ENCODE measurements around the gene HTR2A.
A peak's percentile ranks its signal among the peaks of the same experiment; 100 is the strongest.

HTR2A gene

GRCh38 chr13:46896341-46897137 lies at the start of gene HTR2A:
TSS of gene HTR2A (minus strand) at chr13:46897053. CDS start at chr13:46895906, 1,147 bp downstream.
- H3K4me1 Mint-ChIP-seq (ENCODE audit: low read depth) = peaks cover 19% of the 10 kb centered on the region
- DNase-seq = no peak
- no peaks in the 10 kb centered on the region for H3K9me3 Mint-ChIP-seq
- H3K27ac Mint-ChIP-seq = no peak within 1 kb of the TSS
- no peaks in the 10 kb centered on the region for H3K36me3 Mint-ChIP-seq (ENCODE audit: low read depth)
- H3K4me3 Mint-ChIP-seq = peak within 1 kb of the TSS; percentile 9
- H3K27me3 Mint-ChIP-seq = peaks cover 64% of the 10 kb centered on the region

GRCh38 chr13:46936525-46936924 lies 39.7 kb upstream of the HTR2A start:
- Mint-ChIP-seq H3K27ac (no peak overlapping the region), H3K9me3 (peaks cover 20% of the 10 kb centered on the region), H3K4me3 (no peak overlapping the region), H3K4me1 (ENCODE audit: low read depth) (no peaks in the 10 kb centered on the region), H3K27me3 (peaks cover 29% of the 10 kb centered on the region), H3K36me3 (ENCODE audit: low read depth) (no peaks in the 10 kb centered on the region)
- no peak for DNase-seq

GRCh38 chr13:46934749-46935148 lies 37.9 kb upstream of the HTR2A start:
- Mint-ChIP-seq H3K4me3 (no peak overlapping the region), H3K9me3 (peaks cover 10% of the 10 kb centered on the region), H3K36me3 (ENCODE audit: low read depth) (no peaks in the 10 kb centered on the region), H3K27ac (no peak overlapping the region), H3K4me1 (ENCODE audit: low read depth) (no peaks in the 10 kb centered on the region), H3K27me3 (peaks cover 35% of the 10 kb centered on the region)
- DNase-seq = no peak

- H3K27me3 Mint-ChIP-seq = peaks cover 39% of the 10 kb centered on the region
- DNase-seq = no peak
Measured at GRCh38 chr13:46926916-46927590, 30.2 kb upstream of the HTR2A start.

GRCh38 chr13:46925486-46925885 lies 28.6 kb upstream of the HTR2A start:
- peaks cover 29% of the 10 kb centered on the region for H3K27me3 Mint-ChIP-seq
- H3K36me3 Mint-ChIP-seq (ENCODE audit: low read depth) = no peaks in the 10 kb centered on the region
- H3K9me3 Mint-ChIP-seq = no peaks in the 10 kb centered on the region
- no peak for DNase-seq
- no peak overlapping the region for H3K27ac Mint-ChIP-seq
- H3K4me1 Mint-ChIP-seq (ENCODE audit: low read depth) = no peaks in the 10 kb centered on the region
- H3K4me3 Mint-ChIP-seq = no peak overlapping the region

More at GRCh38 chr13:46926916-46927590, 30.2 kb upstream of the HTR2A start:
- H3K9me3 Mint-ChIP-seq = no peaks in the 10 kb centered on the region
- no peak overlapping the region for H3K27ac Mint-ChIP-seq
- no peaks in the 10 kb centered on the region for H3K36me3 Mint-ChIP-seq (ENCODE audit: low read depth)
- H3K4me1 Mint-ChIP-seq (ENCODE audit: low read depth) = no peaks in the 10 kb centered on the region
- H3K4me3 Mint-ChIP-seq = no peak overlapping the region

- Mint-ChIP-seq H3K36me3 (ENCODE audit: low read depth) (no peaks in the 10 kb centered on the region), H3K27ac (no peak overlapping the region), H3K9me3 (peaks cover 2% of the 10 kb centered on the region), H3K27me3 (peaks cover 20% of the 10 kb centered on the region), H3K4me1 (ENCODE audit: low read depth) (no peaks in the 10 kb centered on the region), H3K4me3 (no peak overlapping the region)
- DNase-seq = no peak
Measured at GRCh38 chr13:46914341-46914740, 17.5 kb upstream of the HTR2A start.

- H3K27ac Mint-ChIP-seq = no peak overlapping the region
- no peak overlapping the region for H3K4me3 Mint-ChIP-seq
- no peaks in the 10 kb centered on the region for H3K4me1 Mint-ChIP-seq (ENCODE audit: low read depth)
- no peaks in the 10 kb centered on the region for H3K9me3 Mint-ChIP-seq
- no peaks in the 10 kb centered on the region for H3K36me3 Mint-ChIP-seq (ENCODE audit: low read depth)
- peaks cover 24% of the 10 kb centered on the region for H3K27me3 Mint-ChIP-seq
- DNase-seq = no peak
Measured at GRCh38 chr13:46913757-46914156, 16.9 kb upstream of the HTR2A start.

- Mint-ChIP-seq H3K9me3 (no peaks in the 10 kb centered on the region), H3K27me3 (peaks cover 26% of the 10 kb centered on the region), H3K36me3 (ENCODE audit: low read depth) (no peaks in the 10 kb centered on the region), H3K27ac (no peak overlapping the region), H3K4me1 (ENCODE audit: low read depth) (no peaks in the 10 kb centered on the region), H3K4me3 (no peak overlapping the region)
- no peak for DNase-seq
Measured at GRCh38 chr13:46909042-46909441, 12.2 kb upstream of the HTR2A start.

- DNase-seq = no peak
- Mint-ChIP-seq H3K27ac (no peak overlapping the region), H3K4me3 (no peak overlapping the region), H3K4me1 (ENCODE audit: low read depth) (no peaks in the 10 kb centered on the region), H3K9me3 (no peaks in the 10 kb centered on the region), H3K27me3 (peaks cover 26% of the 10 kb centered on the region), H3K36me3 (ENCODE audit: low read depth) (no peaks in the 10 kb centered on the region)
Measured at GRCh38 chr13:46908501-46908900, 11.6 kb upstream of the HTR2A start.

GRCh38 chr13:46906405-46906804 lies 9.6 kb upstream of the HTR2A start:
- H3K4me3 Mint-ChIP-seq = no peak overlapping the region
- no peaks in the 10 kb centered on the region for H3K4me1 Mint-ChIP-seq (ENCODE audit: low read depth)
- H3K27ac Mint-ChIP-seq = no peak overlapping the region
- H3K9me3 Mint-ChIP-seq = no peaks in the 10 kb centered on the region
- no peak for DNase-seq
- H3K27me3 Mint-ChIP-seq = peaks cover 34% of the 10 kb centered on the region
- no peaks in the 10 kb centered on the region for H3K36me3 Mint-ChIP-seq (ENCODE audit: low read depth)

- no peak overlapping the region for H3K27ac Mint-ChIP-seq
- no peak overlapping the region for H3K4me3 Mint-ChIP-seq
- no peaks in the 10 kb centered on the region for H3K4me1 Mint-ChIP-seq (ENCODE audit: low read depth)
- H3K9me3 Mint-ChIP-seq = no peaks in the 10 kb centered on the region
- no peaks in the 10 kb centered on the region for H3K36me3 Mint-ChIP-seq (ENCODE audit: low read depth)
- DNase-seq = no peak
- H3K27me3 Mint-ChIP-seq = peaks cover 30% of the 10 kb centered on the region
Measured at GRCh38 chr13:46905249-46905648, 8.4 kb upstream of the HTR2A start.

- no peaks in the 10 kb centered on the region for H3K36me3 Mint-ChIP-seq (ENCODE audit: low read depth)
- no peak for DNase-seq
- H3K4me1 Mint-ChIP-seq (ENCODE audit: low read depth) = no peaks in the 10 kb centered on the region
- H3K9me3 Mint-ChIP-seq = no peaks in the 10 kb centered on the region
- peaks cover 18% of the 10 kb centered on the region for H3K27me3 Mint-ChIP-seq
- no peak overlapping the region for H3K27ac Mint-ChIP-seq
- no peak overlapping the region for H3K4me3 Mint-ChIP-seq
Measured at GRCh38 chr13:46903748-46904147, 6.9 kb upstream of the HTR2A start.

GRCh38 chr13:46901721-46902120 lies 4.9 kb upstream of the HTR2A start:
- Mint-ChIP-seq H3K27ac (no peak overlapping the region), H3K36me3 (ENCODE audit: low read depth) (no peaks in the 10 kb centered on the region), H3K9me3 (no peaks in the 10 kb centered on the region), H3K4me1 (ENCODE audit: low read depth) (peaks cover 3% of the 10 kb centered on the region), H3K4me3 (no peak overlapping the region), H3K27me3 (peaks cover 27% of the 10 kb centered on the region)
- DNase-seq = no peak

GRCh38 chr13:46899801-46900200 lies 2.9 kb upstream of the HTR2A start:
- Mint-ChIP-seq H3K4me1 (ENCODE audit: low read depth) (peaks cover 8% of the 10 kb centered on the region), H3K4me3 (no peak overlapping the region), H3K27ac (no peak overlapping the region), H3K36me3 (ENCODE audit: low read depth) (no peaks in the 10 kb centered on the region), H3K27me3 (peaks cover 45% of the 10 kb centered on the region), H3K9me3 (no peaks in the 10 kb centered on the region)
- no peak for DNase-seq

GRCh38 chr13:46895381-46895780 lies 1.5 kb downstream of the HTR2A start:
- Mint-ChIP-seq H3K9me3 (no peaks in the 10 kb centered on the region), H3K4me1 (ENCODE audit: low read depth) (peaks cover 19% of the 10 kb centered on the region), H3K27ac (no peak overlapping the region), H3K4me3 (no peak overlapping the region), H3K27me3 (peaks cover 75% of the 10 kb centered on the region), H3K36me3 (ENCODE audit: low read depth) (no peaks in the 10 kb centered on the region)
- DNase-seq = no peak

Data from activated T-cell treated with anti-CD3 and anti-CD28 coated beads, Interleukin-2, amount 50 U/mL, for 24 hours (primary cell).